SKM-1 treated with dmso at 0.1 percent for 144 hours (cell line): ENCODE data around the gene LGALS9C.
A peak's percentile ranks its signal among the peaks of the same experiment; 100 is the strongest.
"Not testable (repeated sequence)": the region's sequence is repeated elsewhere in the genome, so short reads cannot be mapped to it uniquely, and the experiment has no call there.

ENCODE experiments used
- DNase-seq: peaks from one replicate; lab custom pipeline; 2025; ENCODE audit not compliant: unreplicated experiment; lab: John Stamatoyannopoulos, UW

Gene LGALS9C

DNA sequence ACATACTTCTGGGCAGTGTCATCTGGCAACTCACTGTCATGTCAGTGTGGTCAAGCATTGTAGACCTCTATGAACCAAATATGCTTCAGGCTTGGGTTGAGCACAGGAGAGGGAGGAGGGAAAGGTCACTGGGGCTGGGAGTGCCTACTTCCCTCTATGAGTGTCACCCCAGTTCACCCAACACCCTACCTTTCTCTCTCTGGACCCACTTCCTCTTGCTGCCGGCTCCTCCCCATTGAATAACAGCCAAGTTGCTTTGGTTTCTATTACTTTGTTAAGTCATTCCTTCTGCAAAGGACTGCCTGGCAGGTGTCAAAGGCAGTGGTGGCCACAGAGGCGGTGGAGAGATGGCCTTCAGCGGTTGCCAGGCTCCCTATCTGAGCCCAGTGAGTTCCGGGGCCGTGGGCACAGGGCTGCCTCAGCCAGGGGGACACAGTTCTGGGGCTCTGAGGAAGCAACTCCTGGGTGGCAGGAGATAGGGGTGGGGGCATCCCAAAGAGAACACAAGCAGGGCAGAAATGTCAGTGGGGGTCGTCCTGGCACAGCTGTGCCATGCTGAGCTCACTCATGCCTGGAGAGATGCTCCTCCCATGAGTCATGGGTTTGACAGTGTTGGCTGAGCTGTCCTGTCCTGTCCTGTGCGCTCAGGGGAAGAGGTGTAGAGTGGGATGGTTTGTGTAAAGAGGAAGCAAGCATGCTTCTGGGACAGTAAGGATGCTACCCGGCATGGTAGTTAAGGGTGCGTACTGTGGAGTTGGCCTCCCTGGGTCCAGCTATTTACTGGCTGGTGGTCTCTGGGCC, at the start of gene LGALS9C:
TSS of gene LGALS9C (plus strand) at position 282 of the 801 bp plus-strand sequence. CDS start at position 348, 66 bp downstream.
- peak; percentile 54 for DNase-seq

DNA sequence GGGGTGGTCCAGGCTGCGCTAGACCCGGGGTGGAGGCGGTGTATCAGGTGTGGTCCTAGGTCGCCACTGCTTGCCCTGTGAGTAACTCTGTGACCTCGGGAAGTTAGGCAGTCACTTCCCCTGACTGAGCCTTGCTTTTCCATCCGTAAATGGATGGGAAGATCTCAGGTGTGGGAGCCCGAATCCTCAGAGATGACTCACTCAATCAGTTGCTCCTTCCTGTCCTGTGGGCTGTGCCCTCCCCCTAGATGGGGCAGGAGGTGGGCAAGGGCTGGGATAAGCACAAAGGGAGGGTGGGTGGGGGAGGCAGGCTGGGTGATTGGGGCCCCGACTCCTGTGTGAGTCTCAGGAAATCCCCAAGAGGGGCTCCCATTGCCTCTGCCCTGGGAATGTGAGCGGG, 44.4 kb upstream of the LGALS9C start:
- not testable (repeated sequence) for DNase-seq

DNA sequence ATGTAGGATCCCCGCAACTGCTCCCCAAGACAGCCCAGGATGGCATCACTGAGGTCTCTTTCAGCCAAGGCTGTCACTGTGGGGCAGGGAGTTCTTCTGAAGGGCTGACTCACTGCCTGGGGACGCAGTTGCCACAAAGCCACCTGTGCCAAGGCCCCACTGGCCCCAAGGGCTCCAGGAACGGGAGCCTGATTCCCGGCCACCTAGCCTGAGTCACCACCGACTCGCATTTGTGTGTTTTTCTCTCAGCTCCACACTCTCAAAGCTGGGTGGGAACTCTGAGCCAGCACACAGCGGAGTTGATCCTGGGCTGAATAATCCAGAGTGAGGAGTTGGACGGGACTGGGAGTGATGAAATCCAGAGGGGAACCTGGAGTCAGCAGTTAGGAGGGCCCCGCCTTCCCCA, 37.1 kb upstream of the LGALS9C start:
- DNase-seq, result not testable (repeated sequence)

DNA sequence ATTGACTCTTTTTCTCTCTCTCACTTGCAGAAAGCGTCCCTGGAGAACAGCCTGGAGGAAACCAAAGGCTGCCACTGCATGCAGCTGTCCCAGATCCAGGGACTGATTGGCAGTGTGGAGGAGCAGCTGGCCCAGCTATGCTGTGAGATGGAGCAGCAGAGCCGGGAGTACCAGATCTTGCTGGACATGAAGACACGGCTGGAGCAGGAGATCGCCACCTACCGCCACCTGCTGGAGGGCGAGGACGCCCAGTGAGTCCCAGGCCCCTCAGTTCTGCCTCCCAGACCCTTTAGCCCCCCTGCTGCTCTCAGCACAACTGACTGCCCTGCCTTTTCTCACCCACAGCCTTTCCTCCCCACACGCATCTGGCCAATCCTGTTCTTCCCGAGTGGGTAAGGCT, 34.5 kb upstream of the LGALS9C start:
- not testable (repeated sequence) for DNase-seq

DNA sequence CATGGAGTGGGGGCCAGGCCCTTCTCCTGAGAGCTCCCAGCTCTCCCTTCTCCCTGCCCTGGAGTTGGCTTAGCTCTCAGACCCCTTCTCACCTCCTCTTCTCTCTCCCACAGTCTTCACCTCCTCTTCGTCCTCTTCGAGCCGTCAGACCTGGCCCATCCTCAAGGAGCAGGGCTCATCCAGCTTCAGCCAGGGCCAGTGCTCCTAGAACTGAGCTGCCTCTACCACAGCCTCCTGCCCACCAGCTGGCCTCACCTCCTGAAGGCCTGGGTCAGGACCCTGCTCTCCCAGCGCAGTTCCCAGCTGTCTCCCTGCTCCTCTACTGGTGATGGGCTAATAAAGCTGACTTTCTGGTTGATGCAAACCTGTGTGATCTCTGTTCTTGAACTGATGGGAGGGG, 34.1 kb upstream of the LGALS9C start:
- DNase-seq, result not testable (repeated sequence)

GRCh38 chr17:18447476-18448205, 28.9 kb upstream of the LGALS9C start:
- not testable (repeated sequence) for DNase-seq

DNA sequence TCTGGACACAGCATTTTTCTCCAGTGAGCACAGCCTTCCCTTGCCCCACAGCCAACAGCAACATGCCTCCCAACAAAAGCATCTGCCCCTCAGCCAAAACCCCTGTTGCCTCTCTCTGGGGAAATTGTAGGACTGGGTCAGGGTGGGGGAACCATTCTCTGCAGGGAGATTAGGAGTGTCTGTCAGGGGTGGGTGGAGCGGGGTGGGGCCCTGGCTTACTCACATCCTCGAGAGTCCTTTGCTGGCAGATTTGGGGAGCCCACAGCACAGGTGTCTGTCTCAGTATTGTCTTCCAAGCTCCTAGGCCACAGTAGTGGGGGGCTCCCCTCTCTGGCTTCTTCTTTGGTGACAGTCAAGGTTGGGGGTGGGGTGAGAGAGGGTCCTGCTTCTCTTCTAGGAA, 28.3 kb upstream of the LGALS9C start:
- DNase-seq, result not testable (repeated sequence)

DNA sequence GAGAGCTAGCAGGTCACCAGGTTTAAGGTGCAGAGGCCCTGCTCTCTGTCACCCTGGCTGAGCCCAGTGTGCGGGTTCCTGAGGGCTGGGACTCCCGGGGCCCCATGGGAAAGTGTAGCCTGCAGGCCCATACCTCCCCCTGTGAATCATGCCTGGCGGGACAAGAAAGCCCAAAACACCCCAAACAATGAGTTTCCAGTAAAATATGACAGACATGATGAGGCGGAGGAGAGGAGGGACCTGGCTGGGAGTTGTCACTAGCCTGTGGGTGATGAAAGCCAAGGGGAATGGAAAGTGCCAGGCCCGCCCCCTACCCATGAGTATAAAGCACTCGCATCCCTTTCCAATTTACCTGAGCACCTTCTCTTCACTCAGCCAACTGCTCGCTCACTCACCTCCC, 26.8 kb upstream of the LGALS9C start:
- DNase-seq, result not testable (repeated sequence)

DNA sequence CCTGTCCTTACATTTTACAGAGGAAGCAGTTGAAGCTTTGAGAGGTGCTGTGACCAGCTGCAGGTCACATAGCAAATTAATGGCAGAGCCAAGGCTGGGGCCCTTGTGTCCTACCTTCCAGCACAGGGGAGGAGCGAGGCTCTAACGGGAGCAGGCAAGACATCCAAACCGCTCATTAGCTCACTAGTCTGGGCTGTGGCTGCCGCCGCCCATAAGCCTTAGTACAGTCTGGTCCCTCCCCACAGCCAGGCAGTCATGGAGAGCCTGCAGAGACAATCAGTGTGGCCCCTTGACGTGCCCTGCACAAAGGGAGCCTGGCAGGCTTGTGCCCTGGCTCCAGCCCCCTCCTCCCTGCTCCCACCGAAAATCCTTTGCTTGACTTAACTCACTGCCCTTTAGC, 25.6 kb upstream of the LGALS9C start:
- not testable (repeated sequence) for DNase-seq

DNA sequence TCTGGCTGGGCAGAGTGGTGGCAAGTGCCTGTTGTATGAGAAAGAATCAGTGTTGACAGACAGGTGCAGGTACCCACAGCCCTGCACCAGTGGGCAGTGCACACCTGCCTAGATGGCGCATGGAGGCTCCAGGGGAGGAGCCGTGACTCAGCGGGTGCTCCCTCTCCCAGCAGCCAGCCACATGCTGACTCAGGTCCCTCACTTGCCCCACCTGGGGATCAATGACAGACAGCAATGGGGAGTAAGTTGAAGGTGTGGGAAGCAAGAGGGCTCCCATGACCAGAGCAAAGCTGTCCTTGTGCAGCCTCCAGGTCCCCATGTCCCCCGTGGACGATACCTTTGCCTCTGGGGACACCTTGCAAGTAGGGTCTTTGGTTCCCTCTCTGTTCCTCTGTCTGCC, 24.6 kb upstream of the LGALS9C start:
- DNase-seq, result not testable (repeated sequence)

- not testable (repeated sequence) for DNase-seq
Observed at GRCh38 chr17:18459035-18459434, 17.6 kb upstream of the LGALS9C start.

DNA sequence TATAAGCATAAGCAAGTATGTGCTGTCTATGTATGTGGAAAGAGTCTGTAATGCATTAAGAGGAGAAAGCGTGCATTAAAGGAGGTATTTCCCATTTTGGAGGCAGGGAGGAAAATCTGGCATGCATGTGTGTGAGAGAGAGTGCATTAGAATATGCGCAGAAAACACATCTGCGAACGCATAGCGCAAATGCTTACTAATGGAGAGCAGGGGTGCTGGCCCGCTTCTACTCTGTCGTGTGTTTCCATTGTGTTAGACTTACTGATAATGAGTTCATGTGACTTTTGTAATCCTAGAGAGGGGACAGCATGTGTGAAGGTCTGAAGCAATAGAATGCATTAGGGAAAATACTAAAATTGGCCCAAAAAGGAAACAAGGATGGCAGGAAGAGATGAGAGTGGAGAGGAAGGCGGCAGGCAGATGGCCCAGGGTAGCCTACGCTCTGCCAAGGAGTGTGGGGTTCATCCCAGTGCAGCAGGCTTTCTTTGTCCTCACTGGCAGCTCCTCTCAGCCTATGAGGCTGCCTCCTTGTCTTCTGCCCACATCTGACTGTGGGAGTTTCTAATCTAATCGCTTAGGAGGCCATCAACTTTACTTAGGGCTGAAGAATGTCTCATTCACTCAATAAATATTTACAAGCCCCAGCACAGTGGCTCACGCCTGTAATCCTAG, 12.6 kb upstream of the LGALS9C start:
- DNase-seq, result not testable (repeated sequence)

DNA sequence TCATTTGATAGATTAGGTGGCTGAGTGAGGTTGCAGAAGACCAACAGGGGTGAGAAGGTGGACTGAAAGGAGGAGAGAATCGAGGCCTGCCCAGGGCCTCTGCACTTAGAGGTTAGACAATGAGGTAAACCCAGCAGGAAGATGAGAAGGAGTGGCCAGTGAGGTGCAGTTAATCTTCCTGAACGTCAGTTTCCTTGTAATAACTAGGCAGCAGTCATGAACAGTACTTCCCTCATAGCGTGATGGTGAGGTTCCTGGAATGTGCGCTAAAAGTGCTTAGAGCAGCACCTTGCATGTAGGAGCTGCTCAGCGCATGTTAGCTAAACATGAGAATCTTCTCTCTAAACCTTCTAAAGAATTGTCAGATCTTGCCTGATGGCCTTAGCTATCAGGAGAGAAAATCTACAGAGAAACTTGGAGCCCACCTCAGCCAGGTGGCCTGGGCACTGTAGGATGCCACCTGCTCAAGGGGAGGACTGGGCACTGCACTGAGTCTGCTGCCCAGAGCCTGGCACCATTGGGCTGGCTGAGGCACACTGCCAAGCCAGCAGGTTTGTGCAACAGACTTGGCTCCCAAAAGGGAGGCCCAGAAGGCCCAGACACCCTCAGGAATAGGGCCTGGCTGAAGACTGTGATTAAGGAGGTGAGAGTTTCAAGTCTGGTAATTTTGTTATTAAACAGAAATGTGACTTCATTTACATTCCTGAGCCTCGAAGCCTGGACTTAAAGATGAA, 10.2 kb upstream of the LGALS9C start:
- not testable (repeated sequence) for DNase-seq

DNA sequence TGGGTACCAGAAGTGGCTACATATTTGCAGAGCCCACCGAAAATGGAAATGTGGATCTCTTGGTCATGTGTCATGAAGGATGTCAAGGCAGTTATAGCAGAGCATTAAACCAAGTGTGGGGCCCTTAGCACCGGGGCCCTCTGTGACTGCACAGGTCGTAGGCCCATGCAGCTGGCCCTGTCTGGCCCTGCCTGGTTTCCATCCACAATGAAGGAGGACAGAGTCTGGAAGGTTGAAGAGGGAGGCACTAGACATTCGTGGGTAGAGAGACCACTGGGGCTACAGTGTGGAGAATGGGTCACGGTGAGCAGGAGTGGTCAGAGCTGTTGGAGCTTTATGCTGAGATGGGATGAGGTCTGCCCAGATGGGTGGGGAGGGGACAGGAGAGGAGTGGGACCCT, 9.6 kb upstream of the LGALS9C start:
- DNase-seq, result not testable (repeated sequence)

DNA sequence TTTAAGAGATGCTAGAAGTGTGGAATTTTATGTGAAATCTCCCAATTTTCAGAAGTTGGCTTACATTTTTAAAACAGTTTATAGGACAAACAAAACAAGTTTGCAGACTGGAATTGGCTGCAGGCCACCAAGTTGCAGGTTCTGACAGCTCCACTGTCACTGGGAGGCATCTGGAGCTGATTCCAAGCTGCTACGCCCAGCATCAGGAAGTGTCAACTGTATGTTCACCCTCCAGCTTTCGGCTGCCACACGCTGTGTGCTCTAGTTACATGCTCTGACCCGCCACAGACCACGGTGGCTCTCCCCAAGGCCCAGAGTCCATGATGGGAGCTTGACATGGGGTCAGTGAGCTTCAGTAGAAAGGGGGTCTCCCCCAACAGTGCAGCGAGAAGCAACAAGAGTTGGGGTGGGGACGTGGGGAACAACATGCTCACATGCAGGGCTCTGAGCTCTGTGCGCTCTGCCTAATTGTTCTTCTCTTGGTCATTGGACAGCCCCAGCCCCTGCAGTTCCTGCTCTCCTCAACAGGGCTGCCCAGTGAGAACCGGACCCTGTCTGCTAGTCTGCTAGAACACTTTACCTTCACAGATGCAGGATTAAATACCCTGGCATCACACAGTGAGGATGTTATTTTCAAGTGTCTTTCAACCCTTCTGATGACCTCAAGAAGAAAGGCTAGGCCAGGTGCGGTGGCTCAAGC, 8.0 kb upstream of the LGALS9C start:
- not testable (repeated sequence) for DNase-seq

- not testable (repeated sequence) for DNase-seq
Observed at GRCh38 chr17:18469837-18470236, 6.8 kb upstream of the LGALS9C start.

GRCh38 chr17:18470345-18470930, 6.2 kb upstream of the LGALS9C start:
- not testable (repeated sequence) for DNase-seq

- DNase-seq, result not testable (repeated sequence)
Observed at GRCh38 chr17:18473967-18474366, 2.6 kb upstream of the LGALS9C start.

DNA sequence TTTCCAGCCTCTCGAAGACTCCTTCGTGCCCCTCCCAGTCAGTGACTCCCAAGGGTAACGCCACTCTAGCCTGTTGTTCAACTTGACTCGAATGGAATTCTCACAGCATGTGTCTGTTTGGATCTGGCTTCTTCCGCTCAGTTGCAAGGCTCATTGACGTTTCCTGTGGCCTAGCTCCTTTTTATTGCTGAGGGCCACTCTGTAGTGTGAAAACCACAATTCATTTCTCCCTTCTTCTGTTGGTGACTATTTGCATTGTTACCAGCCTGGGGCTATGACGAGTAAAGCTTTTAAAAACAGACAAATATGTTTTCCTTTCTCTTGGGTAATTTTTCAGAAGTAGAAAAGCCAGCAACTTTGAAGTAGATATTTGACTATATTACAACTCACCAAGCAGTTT, 1.8 kb upstream of the LGALS9C start:
- not testable (repeated sequence) for DNase-seq

DNA sequence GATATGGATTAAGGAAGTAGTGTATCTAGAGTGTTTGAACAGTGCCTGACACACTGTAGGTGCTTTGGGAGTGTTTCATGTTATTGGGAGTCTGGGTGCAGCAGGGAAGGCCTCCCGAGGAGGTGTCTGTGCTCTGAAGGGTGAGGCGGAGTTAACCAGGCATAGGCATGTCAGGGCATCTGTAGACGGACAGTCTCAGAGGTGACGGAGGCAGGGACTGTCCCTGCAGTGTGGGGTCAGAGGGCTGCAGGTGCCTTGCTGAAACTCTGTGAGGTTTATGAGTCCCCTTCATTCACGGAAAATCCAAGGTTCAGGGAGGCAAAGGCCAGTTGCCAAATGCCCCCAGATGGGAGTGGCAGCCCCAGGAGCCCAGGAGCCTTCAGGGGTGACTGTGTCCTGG, 778 bp downstream of the LGALS9C start:
- DNase-seq, result not testable (repeated sequence)
